Ishikawa (cell line): Measurements from ENCODE around the gene IL36G.

Experiments
- CEBPB ChIP-seq: IDR thresholded peaks from 2 replicates; pipeline ENCODE4 v1.6.1; 2012
- EGR1 ChIP-seq: IDR thresholded peaks from 2 replicates; pipeline ENCODE4 v1.6.1; 2012
- EP300 ChIP-seq: IDR thresholded peaks from 2 replicates; pipeline ENCODE4 v1.6.1; 2012; ENCODE audit warnings: borderline replicate concordance
- MAX ChIP-seq: IDR thresholded peaks from 2 replicates; pipeline ENCODE4 v1.6.1; 2012
- RAD21 ChIP-seq: IDR thresholded peaks from 2 replicates; pipeline ENCODE4 v1.6.1; 2012; ENCODE audit warnings: low read depth
- REST ChIP-seq: IDR thresholded peaks from 2 replicates; pipeline ENCODE4 v1.6.1; 2012; ENCODE audit warnings: low read depth, mild to moderate bottlenecking

GRCh38 chr2:113005030-113005509 lies 27.3 kb downstream of the IL36G start, which contains the start of gene IL36A:
- TF ChIP-seq EGR1 (no peak), CEBPB (no peak), REST (no peak), MAX (no peak), EP300 (no peak), RAD21 (no peak)
